UCSD-AML1 (cell line): ENCODE data around the gene SEL1L3.

Source experiments
- DNase-seq: peaks from one replicate; lab custom pipeline; 2025; ENCODE audit not compliant: unreplicated experiment; lab: John Stamatoyannopoulos, UW

Gene SEL1L3

GRCh38 chr4:25821267-25821666 lies 41.5 kb downstream of the SEL1L3 start:
- no peak for DNase-seq

DNA sequence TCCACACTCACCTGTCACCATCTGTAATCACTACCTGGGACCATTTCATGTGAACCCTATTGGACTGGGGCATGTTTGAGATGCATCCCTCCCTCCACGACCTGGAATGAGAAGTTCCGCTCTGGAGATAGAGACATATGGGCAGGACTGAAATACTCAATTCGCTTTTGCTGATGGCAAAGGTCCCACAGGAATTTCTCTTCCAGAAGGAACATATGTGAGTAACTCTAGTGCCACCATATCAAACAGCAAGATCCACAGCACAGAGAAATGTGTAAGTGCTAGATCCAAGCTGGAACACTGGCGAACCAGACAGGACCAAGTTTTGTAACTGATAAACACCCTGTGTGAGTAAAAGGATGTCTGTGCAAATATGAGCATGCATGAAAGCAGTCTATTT lies 43.9 kb downstream of the SEL1L3 start:
- no peak for DNase-seq

GRCh38 chr4:25818371-25818871 lies 44.4 kb downstream of the SEL1L3 start:
- DNase-seq: no peak

DNA sequence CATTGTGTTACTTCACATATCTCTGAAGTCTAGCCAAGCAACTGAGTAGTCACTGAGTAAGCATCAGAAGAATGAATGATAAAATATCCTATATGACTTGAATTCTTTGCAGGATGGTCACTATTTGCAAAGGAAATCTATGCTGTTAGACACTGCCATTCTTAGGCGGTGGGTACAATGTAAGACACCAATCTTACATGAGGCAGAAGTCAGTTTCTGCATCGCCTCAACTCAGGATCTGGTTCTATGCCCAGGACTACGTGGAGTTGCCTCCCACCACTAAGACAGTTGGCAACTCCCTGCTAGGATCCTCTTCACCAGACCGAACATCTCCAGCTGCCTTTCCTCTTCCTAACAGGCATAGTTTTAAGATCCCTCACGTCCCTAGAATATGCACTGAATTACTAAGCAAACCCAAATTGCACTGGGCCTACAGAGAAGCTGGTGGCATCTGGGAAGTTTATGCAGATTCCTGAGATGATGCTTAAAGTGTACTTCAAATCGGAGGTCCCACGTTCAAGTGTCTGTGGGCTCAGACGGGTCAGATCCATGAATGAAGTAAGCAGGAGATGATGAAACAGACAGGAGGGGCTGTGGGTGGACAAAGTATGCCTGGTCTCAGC lies 45.6 kb downstream of the SEL1L3 start:
- no peak for DNase-seq

GRCh38 chr4:25816591-25817058 lies 46.2 kb downstream of the SEL1L3 start:
- DNase-seq: no peak

DNA sequence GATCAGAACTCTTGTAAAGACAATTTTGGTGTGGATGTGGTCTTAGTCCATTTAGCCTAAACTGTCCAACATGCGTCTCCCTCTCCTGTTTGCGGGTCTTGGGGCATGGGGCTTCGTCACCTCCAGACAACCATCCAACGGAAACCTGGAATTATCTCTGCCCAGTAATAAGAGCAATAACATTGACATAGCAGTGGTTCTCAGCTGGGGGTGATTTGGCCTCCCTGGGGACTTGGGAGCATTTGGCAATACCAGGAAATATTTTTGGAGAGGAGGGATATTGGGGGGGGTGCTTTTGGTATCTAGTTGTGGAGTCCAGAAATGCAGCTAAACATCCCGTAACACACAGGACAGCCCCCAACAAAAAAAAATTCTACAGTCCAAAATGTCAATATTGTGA lies 47.2 kb downstream of the SEL1L3 start:
- DNase-seq: no peak

GRCh38 chr4:25814301-25815136 lies 48.3 kb downstream of the SEL1L3 start:
- peak; percentile 68 for DNase-seq

GRCh38 chr4:25813448-25814106 lies 49.2 kb downstream of the SEL1L3 start:
- no peak for DNase-seq

DNA sequence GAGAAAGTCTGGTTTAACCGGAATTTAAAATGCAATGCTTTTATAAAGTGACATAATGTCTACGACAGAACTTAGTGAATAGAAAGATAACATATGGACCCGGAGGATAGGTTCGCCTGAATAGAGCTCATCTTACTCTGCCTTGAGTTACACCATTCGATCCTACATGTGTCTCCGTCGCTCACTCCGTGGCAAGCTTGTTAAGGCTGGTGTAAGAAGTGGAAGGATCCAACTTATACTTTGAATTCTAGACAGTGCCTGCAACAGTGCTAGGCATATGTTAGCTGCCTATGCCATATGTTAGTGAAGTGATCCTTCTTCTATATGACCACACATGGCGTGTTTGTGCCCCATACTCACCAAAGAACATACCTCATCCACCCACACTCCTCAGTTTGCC lies 50.9 kb downstream of the SEL1L3 start:
- DNase-seq: no peak

DNA sequence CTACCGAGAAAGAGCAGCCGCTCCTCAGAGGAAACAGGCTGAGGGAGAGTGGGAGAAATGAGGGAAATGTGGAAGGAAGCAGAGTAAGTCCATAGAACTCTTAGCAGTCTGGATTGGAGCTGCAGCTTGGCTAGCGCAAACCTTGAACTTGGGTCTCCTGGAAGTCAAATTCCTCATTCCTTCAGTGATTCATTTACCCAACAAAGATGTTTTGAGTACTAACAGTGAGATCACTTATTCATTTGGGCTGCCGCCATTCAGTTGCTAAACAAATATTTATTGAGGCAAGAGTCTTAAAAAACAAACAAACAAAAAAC lies 51.5 kb downstream of the SEL1L3 start:
- DNase-seq: no peak

- no peak for DNase-seq
Observed at GRCh38 chr4:25810461-25811373, 52.1 kb downstream of the SEL1L3 start.

- no peak for DNase-seq
Observed at GRCh38 chr4:25809996-25810395, 52.8 kb downstream of the SEL1L3 start.

GRCh38 chr4:25807102-25807728 lies 55.6 kb downstream of the SEL1L3 start:
- DNase-seq: no peak

DNA sequence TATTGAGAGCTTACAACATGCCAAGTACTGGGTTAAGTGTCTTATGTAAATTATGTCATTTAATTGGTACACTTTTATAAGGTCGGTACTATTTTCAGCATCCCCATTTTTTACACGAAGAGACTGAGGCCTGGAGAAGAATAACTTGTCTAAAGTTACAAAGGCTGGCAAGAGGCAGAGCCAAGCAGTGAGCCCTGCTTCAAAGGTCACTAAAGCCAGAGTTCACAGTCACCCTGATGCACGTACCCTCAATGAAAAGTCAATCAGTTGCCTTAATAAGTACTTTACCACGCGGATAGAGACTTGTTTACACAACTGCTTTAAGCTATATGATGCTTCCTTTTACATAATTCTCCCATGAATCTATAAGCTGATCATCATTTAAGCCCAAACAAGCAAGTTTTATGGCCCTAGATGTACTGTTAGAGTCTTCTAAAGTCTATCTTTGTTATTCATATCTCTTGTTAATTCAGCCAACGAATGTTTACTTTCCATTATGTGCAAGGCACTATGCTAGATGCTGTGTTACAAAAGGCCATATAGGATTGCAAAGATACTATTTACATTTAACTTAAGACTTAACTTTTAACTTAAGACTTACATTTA lies 57.4 kb downstream of the SEL1L3 start:
- DNase-seq: no peak

GRCh38 chr4:25803720-25804225 lies 59.0 kb downstream of the SEL1L3 start:
- no peak for DNase-seq

DNA sequence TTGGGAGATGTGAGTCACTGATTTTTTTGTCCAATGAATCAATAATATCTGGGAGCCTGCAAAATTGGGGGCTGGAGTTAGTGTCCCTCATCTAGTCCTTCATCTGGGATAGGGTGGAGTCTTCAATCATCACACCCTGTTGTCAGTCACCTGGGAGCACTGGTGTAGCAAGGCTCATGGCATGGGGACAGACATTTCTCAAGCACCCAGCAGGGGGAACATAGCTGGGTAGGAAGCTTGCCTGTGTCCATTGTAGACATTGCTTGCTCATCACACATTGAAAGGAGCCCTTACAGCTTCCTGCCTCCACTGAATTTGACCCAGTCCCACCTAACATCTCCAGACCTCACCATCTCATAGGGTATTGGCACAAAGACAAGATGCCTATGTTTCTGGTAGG lies 61.2 kb downstream of the SEL1L3 start:
- DNase-seq: no peak

GRCh38 chr4:25800245-25800644 lies 62.5 kb downstream of the SEL1L3 start:
- no peak for DNase-seq

- DNase-seq: no peak
Observed at GRCh38 chr4:25799522-25799921, 63.3 kb downstream of the SEL1L3 start.

GRCh38 chr4:25797136-25797535 lies 65.7 kb downstream of the SEL1L3 start:
- DNase-seq: no peak
